GM10266 (cell line): ENCODE results near the gene MAN1C1.

ENCODE experiments used
- DNase-seq: peaks from one replicate; pipeline ENCODE4 v3.0.0; 2012; ENCODE audit errors: extremely low spot score
- CTCF ChIP-seq: IDR thresholded peaks from 2 replicates; pipeline ENCODE4 v1.5.1; 2012; ENCODE audit warnings: mild to moderate bottlenecking, low read depth; ENCODE audit not compliant: control insufficient read depth, insufficient read depth; ENCODE audit errors: missing control alignments

The MAN1C1 gene

DNA sequence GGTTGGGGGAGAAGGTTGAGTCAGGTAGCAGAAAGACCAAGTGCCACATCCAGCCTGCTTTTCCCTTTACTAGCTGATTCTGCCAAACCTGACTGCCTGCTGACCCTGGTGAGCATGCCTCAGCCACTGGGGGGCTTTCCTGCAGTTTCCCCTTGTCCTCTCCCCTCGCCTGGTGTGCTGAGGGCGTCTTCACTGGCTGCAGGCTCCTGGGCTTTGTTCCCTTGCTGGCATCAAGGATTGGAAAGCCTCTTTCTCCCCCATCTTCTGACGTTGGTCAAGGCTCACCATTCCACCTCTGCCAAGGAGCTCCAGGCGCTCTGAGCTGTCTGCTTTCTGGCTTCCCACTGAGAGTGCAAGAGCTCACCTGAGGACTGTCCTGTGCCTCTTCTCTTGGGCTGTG is 28.4 kb downstream of the MAN1C1 start:
- TF ChIP-seq CTCF, result no peak
- DNase-seq, result no peak

DNA sequence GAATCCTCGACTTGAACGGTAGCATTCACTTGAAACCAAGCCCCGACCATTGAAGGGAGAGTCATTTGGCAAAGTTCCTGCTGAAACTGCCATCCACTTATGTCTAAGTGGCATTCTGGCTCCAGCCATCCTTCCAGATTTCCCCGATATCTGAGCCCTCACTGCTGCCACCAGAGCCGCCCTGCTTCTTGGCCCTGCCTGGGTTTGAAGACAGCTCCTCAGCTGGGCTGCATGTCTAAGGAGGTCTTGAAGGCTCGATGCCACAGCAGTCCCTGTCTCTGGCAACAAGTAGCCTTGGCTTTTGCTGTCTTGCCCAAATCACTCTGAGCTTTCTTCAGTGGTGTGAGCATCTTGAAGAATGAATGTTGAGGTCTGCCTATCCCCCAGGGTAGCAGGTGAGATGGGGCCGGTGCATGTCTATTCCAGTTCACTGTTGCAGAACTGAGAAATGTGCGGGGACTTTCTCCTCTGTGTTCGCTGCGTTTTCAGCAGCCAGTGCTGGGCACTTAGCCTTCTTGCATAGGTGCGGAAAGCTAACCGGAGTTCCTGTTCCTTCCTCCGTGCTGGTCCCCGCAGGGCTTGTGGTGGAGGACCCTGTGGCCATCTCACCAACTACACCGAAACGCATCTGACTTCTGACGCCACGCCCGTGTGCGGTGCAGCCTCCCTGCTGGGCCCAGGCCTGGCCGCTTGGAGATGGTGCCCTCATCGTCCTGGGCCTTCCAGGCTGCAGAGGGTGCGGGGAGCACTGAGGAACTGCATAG is 29.2 kb downstream of the MAN1C1 start:
- DNase-seq, result no peak
- TF ChIP-seq CTCF, result no peak

DNA sequence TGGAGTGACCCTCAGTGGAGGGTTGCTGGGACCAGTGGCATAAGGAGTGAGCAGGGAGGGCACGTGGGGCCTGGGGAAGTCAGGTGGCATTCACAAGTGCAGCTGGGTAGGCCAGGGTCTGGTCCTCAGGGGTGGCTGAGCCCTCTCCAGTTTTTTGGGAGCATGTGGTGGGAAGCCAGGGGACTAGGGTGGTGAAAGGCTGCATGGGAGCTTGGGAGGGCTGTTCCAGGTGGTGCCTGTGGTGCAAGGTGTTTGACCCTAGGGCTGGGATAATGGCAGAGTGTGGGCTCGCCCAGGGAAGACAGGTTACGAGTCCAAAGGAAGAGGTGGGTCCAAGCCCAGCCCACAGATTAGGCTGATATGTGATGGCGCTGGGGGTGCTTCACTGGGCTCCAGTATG is 30.5 kb downstream of the MAN1C1 start:
- no peak for TF ChIP-seq CTCF
- no peak for DNase-seq

GRCh38 chr1:25647863-25648262 is 31.3 kb downstream of the MAN1C1 start:
- no peak for DNase-seq
- no peak for TF ChIP-seq CTCF

DNA sequence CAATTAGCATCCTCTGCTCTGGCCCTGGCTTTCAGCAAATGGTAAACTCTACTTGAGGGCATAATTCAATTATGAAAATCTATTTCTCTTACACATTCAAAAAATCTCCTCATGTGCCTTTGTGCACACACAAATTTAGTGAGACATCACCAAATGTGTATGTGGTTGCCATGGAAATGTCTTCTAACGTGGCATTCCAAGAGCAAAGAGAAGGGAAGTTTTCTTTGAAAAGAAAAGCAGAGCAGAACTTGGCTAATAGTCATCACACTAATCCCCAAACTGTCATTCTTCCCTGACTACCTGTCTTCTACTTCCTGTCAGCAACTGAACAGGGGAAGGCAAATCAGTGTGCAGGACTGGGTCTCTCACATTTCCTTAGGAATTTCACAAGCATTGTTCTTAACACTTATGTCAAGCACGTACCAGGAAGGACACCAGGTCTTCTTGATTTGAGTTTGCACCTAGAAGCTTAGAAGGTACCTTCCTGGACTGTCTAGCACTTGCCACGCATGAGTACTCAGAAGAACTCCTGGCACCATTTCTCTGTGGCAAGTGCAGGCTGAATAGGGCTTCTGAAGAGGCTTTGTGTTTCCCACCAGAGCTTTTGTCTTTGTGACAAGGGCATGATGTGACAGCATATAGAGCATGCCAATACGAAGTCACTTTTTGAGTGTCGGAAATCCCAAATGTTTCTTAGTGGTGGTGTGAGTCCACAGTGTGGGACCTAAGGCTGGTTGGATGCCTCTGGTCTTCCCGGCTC is 32.3 kb downstream of the MAN1C1 start:
- DNase-seq, result no peak
- no peak for TF ChIP-seq CTCF

DNA sequence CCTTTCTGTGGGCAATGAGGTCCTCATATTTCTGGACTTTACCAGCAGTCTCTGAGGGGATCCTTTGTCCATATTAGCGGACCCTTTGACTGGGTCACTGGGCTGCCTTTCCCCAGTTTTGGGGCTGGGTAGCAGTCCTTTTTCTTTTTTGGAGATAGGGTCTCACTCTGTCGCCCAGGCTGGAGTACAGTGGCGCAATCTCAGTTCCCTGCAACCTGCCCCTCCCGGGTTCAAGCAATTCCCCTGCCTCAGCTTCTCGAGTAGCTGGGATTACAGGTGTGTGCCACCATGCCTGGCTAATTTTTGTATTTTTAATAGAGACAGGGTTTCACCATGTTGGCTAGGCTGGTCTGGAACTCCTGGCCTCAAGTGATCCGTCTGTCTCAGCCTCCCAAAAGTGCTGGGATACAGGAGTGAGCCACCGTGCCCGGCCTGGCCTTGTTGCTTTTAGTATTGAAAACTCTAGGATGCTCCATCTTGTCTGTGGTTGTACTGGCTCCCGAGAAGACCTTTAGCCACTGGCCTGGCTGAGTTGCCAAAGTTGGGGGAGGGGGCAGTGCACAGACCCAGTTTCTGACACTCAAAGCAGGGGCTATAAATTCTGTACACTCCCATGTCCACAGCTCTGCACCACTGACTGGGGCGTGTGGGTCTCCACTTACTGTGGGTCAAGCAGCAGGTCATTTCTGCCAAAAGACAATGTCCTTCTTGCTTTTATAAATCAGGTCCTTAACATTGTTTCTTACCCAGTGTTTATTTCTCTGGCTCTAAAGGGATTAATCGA is 33.1 kb downstream of the MAN1C1 start:
- no peak for TF ChIP-seq CTCF
- DNase-seq, result no peak
